CD4-positive, alpha-beta T cell treated with Interferon alpha-2 for 1 hour (primary cell): ENCODE data around the gene ITPR1.
A peak's percentile ranks its signal among the peaks of the same experiment; 100 is the strongest.

ENCODE experiments used
- DNase-seq, 2 donors: peaks; one replicate each; pipeline ENCODE4 v3.0.0-alpha.2; 2020 to 2022

ITPR1 gene

DNA sequence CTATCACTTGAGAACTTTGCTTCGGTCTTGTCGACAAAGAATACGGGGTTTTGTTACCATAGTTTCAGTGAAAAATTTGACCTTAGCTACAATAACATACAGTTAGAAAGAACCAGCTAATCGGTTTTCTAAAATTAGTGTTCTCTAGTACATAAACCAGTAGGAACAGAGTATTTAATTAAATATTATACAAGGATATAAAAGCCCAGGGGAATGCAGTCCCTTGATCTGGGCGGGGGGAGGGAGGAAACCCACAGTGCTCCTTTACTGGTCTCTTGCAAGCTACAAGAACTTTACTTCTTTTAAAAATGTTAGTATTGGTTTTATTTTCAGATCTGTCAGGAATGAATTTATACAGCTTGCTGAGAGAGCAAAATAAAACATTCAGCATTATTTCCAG is 41.8 kb downstream of the ITPR1 start:
- no peak for DNase-seq

DNA sequence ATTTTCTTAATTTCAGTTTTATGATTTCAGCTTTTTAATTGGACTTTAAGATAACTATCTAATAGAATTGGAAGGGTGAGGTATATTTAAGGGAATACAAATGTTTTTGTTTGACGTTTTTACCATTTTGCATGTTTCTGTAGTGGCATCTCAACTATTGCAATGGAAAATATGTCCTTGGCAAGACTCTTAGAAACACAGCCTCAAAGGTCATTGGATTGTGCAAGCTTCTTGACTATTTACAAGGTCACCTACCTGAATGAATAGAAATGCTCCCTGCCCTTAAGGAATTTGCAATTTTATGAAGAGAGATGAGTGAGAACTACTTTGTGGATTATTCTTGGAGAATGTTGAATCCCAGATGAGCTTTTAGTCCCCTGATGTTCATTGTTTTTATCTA is 43.1 kb downstream of the ITPR1 start:
- DNase-seq, result no peak

DNA sequence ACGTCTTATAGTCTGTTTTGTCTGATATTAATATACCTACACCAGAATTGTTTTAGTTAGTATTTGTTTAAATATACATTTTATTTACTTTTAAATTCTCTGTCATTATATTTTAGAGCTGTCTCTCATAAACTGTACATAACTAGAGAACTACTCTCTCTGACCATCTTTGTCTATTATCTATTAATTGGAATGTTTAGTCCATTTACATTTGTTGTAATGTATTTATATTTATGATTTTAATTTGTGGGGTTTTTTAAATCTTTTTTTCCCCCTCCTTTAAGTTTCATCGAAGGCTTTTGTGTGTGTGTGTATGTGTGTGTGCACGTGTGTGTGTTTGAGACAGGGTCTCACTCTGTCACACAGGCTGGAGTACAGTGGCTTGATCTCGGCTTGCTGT is 47.1 kb downstream of the ITPR1 start:
- DNase-seq, result no peak

DNA sequence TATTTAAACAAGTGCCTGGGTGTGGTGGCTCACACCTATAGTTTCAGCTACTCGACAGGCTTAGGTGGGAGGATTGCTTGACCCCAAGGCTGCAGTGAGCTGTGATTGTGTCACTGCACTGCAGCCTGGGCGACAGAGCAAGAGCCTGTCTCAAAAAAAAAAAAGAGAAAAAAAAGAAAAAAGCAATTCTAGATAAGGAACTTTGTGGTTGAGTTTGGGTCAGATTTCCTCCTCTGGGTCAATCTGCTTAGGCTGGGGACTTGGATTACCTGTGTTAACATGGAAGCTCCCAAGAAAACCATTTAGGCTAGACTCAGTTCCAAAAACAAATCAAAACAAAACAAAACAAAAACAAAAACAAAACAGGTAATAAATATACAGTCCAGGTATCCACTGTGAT is 50.0 kb downstream of the ITPR1 start:
- DNase-seq, result no peak

DNA sequence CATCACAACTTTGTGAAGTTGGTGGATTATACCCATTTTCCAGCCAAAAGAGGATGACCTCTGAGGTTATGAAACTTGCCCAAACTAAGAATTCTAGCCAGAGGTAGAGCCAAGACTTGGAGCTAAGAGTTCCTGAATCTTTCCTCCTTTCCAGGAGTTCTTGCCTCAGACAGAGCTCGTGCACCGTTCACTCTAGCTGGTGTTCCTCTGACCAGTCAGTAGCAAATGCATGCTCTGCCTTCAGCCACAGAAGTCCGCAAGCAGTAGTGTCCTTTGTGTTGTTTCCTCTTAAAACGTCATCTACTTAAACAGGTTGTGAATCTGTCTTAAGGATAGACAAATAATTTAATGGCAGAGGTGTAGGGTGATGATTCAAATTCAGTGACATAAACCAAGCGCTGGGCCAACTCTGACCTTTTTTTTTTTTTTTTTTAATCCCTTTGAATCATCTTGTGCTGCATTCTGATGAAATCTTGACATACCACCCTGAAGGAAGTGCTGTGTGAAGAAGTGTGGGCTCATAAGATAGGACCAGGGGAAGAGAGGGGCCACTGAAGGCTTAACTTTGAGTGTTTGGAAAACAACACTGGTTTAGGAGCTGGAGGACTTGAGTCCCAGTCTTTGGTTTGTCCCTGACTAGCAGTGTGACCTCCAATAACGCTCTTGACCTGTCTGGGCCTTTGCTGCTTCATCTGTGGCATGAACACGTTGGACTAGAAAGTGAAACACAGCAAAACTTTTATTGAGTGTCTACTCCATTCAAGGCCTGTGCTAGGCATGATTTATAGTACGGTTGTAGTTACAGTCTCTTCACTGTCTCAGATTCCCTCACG is 53.4 kb downstream of the ITPR1 start:
- no peak for DNase-seq

DNA sequence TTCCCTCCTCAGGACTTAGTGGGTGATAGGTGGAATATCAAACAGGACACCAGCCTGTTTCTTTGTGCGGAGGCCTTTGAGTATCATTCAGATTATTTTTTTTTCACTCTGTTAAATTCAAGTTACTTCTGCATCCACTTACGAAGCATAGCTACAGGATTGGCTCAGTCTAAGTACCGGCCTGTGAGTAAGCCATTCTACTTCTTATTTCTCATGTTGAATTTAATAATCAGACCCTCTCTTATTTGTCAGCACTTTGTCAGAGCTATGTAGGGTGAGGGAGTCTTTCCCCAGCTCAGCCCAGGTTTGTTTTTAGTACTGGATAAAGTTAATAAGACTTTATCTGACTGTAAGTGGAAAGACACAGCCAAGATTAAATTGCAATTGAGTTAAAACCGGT is 54.7 kb downstream of the ITPR1 start:
- DNase-seq, result no peak

DNA sequence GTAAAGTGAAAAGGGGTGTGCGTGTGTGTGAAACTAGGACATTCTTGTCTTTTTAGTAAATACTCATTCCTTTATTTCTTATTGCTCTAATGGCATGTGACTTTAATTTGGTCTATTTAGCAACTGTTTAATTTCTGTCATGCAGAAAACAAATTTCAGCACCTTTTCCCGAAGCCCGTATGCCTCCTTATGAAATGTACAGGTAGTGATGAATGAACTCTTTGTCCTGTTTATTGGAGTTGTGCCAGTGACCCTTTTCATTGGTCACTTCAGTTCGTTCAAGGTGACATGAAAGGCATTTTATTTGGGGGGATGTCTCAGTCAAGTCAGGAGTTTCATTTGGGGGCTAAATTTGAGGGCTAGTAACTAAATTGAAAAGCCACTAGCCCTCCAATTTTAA is 55.2 kb downstream of the ITPR1 start:
- no peak for DNase-seq

DNA sequence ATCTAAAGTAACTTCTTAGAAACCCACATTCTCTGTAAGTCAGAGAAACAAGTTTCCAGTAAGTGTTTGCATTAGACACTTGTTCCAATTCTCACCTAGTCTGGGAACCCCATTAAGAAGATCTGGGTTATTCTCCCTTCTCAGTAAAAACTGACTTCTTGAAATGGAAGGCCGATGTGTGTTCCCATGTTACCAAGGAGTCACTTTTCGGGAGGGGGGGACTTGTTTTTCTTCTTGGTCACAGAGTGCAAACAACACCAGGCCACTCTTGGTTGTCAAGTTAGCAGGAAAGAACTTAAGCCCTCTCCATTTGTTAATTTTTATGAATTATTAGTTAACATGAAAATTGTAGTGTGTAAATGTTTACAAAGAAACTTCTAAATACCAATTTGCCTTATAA is 55.6 kb downstream of the ITPR1 start:
- no peak for DNase-seq

DNA sequence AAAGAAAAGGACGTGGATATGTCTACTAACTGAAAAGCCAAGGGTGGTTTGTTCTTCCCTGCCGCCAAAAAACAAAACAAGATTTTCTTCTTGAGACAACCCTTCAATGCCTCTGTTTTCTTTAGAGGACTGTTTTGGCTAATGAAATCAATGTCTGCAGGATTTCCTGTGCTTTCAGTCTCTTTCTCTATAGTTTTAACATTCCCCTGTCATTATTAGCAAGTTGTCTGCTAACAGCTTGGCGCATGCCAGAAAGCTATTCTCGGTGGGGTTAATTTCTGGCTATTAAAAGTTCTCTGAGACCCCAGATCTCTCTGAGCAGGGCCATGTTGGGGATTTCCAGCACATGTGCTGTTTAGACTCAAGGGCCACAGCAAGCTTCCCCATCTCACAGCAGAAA is 56.7 kb downstream of the ITPR1 start:
- DNase-seq, result no peak

DNA sequence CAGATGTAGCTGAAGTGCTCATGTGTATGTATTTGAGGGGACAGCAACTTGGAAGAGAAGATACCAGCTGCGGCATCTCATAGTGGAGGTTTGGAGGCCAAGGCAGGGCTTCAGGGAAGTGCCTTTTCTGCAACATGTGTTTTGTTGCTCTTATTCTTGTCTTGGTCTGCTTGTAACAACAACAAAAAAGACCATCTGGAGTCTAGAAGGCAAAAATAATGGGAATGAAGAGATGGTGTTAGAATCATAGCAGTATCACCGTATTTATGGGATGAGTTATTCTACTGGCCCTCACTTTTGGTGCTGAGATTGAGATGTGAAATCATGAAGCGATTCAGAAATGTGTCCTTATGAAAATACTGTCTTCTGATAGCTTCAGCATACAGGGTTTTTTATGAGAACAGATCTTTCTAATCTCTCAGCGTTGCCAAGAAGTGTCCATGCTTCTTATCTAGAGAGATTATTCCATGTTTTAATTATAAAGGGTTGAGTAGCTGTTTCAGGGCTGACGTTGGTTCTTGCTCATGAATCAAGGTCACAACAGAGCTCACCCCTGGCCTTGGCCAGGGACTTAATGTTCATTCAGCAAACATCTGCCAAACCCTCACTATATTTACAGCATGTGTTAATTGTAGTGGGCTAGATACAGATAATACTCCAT is 58.0 kb downstream of the ITPR1 start:
- DNase-seq, result no peak

DNA sequence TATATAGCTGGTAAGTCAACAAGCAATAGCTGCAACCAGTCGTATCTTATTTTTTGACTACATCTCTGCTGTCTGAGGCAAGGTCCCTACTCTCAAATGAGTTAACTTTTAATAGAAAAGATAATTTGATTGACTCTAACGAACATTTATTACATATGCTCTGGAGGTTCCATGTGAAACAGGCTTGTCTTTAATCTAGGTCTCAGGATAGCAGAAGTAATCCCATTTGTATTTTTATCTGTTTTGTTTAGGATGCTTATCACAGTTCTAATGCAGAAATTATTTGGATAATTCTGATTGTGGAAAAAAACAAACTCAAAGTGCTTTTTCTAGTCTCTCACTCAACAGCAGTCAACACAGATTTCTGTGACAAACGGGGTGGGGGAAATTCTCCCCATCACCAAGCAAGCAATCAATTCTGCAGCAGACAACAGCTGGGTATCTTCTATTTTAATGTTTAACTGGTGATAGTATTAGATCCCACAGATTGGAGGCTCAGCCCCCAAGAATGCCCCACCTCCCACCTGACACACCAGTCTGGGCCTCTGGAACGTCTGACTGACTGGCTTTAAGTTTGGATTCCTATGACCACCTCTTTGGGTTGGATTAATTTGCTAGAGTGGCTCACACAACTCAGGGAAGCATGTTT is 58.8 kb downstream of the ITPR1 start:
- no peak for DNase-seq

DNA sequence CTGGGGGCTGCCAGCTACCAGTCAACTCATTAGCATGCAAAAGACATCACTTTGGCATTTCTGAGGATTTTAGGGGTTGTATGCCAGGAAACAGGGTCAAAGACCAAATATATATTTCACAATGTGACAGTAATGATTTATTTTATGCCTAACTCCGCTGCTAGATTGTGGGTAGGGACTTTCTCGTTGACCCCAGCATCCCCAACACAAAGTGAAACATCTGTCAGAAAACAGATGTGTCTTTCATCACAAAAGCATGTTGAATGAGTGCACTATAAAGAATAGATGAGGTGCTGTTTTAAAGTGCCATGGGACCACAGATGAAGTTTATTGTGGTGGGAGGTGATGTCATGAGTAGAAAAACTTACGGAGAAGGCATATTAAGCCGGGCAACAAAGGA is 59.7 kb downstream of the ITPR1 start:
- no peak for DNase-seq

DNA sequence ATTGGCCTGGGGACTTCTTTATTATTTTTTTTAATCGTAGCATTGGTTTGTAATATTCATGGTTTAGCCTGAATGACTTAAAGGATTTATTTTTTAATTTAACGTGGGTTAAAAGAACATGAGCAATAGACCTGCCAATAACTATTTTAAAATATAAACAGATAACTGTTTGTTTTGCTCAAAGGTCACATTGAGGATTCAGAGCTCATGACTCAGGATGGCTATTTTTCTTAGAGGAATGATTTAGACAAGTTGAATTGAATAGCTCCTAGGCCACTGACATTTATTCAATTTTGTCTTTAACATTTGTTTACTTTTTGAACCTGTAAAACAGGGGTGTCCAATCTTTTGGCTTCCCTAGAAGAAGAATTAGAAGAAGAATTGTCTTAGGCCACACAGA is 68.5 kb downstream of the ITPR1 start:
- DNase-seq, result no peak

DNA sequence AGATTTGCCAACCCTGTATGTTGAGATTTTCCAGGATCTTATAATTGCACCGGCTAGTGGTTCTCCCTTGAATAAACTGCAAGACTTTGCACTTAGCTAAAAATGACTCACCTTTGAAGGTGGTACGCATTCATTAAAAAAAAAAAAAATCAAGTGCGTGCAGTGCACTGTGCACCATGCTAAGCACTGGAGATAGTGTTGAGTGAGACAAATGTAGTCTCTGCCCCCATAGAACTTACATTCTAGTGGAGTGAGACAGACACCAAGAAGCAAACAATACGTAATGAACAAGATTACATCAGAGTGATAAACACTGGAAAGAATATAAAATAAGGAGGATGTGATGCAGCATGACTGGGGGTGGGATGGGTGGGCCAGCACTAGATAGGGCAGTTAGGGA is 69.4 kb downstream of the ITPR1 start:
- no peak for DNase-seq

DNA sequence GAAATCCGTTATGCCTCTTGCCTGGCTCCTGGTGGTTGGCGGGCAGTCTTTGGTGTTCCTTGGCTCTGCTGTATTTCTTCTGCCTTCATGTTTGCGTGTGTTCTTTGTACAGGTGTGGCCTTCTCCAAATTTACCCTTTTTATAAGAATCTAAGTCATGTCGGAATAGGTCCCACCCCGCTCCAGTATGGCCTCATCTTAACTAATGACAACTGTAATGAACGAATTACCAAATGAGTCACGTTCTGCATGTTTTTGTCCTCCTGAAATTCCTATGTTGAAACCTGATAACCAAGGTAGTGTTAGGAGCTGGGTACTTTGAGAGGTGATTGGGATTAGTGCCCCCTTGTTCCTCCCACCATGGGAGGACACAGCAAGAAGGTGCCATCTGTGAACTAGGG is 71.1 kb downstream of the ITPR1 start:
- DNase-seq, result no peak

DNA sequence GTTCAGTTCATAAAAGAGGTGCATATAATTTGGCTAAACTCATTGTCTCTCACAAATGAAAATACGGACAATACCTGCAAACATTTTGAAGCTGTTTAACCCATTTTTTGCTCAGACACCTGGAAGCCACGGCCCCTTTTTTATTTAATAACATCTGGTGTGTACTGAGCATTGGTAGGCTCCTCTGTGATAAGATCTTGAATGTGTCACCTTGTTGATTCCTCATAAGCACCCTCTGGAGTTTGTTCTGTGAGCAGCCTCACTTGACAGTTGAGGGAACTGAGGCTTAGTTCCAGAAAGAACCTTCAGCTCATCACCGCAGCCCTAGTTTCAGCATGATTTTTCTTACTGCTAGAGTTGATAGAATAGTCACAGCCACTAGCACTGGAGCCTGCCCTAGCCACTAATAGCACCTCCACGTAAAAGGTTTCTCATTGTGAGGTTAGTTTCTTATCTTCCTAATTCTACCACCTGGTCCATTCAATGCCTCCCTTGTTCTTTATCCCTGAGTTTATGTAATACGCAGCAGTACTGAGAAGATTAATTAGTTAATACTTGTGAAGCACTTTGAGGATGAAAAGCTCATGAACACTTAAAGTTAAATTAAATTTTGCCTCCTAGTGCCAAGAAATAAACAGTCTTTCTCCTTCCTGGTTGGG is 71.9 kb downstream of the ITPR1 start:
- DNase-seq, result no peak

DNA sequence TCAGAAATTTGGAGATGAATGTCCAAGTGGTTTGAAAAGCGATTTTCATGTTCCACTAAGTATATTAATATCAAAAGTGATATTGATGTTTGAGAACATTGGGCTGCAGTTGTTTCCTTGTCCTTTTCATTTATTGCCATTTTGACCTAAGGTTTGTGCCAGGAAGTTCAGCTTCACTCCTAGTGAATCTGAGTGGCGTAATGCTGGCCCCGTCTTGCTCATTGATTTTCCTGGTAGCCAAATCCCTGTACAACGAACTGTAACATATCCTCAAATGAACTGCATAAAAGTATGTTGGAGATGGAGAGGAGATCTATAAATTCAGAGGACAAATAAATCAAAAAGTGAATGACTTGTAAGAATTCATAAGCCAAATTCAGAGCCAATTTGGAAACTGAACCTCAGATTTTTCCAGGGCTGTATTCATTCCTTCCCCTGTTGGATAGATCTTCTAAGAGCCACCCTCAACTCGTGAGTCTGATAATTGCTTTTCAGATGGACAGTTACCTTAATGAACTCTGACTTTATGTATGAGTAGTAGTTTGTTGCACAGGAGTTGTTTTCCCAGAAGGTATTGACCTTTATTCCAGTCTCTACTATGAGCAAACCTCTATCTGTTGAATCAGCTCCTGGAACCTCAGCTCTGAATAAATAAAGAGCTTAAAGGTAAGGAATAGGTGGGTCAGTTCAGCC is 72.8 kb downstream of the ITPR1 start:
- no peak for DNase-seq

DNA sequence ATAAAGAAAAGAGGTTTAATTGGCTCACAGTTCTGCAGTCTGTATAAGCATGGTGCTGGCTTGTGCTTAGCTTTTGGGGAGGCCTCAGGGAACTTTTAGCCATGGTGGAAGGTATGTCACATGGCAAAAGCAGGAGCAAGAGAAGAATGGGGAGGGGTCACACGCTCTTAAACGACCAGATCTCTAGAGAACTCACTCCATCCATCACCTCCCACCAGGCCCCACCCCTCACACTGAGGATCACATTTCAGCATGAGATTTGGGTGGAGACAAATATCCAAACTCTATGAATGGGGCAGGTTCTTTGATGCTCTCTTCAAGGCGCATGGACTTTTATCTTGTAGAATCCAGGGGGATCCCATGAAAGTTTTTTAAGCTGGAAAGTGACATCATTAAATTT is 75.7 kb downstream of the ITPR1 start:
- DNase-seq, result no peak

DNA sequence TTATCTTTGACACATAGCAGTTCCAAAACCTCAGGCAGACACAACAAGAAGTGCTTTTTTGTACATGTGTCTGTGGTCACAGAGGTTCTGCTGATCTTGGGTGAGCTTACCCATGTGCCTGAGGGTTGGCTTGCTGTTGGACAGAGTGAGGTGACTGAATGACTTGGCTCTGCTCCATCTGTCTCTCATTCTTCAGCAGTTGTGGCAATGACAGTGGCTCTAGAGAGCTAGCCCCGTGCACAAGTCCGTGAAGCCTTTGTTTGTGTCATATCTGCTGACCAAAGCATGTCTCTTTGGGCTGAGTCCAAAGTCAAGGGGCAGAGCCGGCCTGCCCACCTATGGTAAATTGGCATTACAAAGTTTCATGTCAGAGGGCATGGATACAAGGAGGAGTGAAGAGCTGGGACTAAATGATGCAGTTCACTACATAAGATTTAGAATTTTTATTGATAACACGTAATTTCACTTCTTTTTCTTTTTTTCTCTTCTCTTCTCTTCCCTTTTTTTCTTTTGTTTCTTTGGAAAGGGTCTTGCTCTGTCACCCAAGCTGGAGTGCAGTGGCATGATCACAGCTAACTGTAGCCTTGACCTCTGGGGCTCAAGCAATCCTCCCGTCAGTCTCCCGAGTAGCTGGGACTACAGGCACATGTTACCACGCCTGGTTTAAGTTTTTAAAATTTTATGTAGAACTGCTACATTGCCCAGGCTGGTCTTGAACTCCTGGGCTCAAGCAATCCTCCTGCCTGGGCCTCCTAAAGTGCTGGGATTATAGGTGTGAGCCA is 77.9 kb downstream of the ITPR1 start:
- DNase-seq, result no peak

DNA sequence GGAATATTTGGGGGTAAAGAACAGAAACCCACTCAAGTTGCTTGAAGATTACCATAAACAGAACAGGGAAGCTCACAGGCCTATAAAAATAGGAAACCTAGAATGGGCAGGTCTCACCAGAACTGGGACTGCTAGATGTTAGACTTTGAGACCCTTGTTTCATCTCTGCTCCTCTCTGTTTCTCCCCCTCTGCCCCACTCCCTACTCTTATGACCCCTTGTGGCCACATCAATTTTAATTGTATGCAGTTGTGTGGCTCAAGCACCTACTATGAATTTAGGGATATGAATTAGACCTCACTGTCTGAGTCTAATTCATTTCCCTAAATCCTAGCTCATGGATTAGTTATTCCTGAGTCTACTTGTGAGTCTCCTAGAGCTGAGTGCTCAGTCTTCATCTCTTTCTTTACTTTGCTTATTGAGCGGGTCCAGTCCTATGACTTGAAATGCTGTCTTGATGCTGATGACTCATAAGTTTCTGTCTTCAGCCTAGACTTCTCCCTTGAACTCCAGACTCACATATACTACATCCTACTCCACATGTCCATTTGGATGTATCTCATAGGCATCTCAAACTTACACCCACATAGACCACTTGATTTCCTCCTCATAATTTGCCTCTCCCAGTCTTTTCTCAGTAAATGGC is 78.7 kb downstream of the ITPR1 start:
- DNase-seq, result peak in 1 of 2 donors; percentile 21

DNA sequence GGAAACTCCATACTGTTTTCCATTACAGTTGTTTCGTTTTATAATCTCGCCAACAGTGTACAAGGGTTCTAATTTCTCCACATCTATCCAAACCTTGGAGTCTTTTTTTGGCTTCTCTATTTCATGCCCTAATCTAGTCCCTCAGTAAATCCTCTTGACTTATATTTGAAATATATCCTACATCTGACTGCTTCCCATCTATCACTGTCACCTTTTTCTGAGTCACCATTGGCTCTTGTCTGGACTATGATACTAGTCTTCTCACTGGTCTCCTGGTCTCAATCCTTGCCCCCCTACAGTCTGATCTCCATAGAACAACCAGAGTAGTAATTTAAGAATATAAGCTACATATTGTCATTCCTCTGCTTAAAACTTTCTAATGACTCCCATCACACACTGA is 80.0 kb downstream of the ITPR1 start:
- DNase-seq, result no peak
